HL-60 (cell line): ENCODE results near the gene VIP.

ENCODE experiments used
- DNase-seq, 2 experiments: peaks; one replicate each; pipeline ENCODE4 v3.0.0-alpha.2; 2010 to 2020; ENCODE audit warnings: low read depth in 1 of 2, low spot score in 1 of 2
- H3K27ac ChIP-seq: fragments of 250-450 bp; sonication (Bioruptor Pico); replicated peaks from 2 replicates; pipeline ENCODE4 v1.5.1; 2020; ENCODE audit warnings: mild to moderate bottlenecking, moderate library complexity
- H3K27me3 ChIP-seq: fragments of 250-450 bp; sonication (Bioruptor Pico); 2 replicates; pipeline ENCODE4 v1.5.1; 2021; ENCODE audit warnings: mild to moderate bottlenecking, moderate library complexity; ENCODE audit not compliant: insufficient read depth, poor library complexity, severe bottlenecking
- H3K4me3 ChIP-seq: replicated peaks from 2 replicates; pipeline ENCODE4 v1.5.1; 2011; ENCODE audit warnings: mild to moderate bottlenecking, control low read depth, low read length; ENCODE audit not compliant: insufficient read depth
- GABPA ChIP-seq: IDR thresholded peaks from 2 replicates; pipeline ENCODE4 v1.6.1; 2012; ENCODE audit warnings: low read depth
- POLR2AphosphoS5 ChIP-seq: IDR thresholded peaks from 2 replicates; pipeline ENCODE4 v1.6.1; 2012; ENCODE audit warnings: low read depth
- SPI1 ChIP-seq: IDR thresholded peaks from 2 replicates; pipeline ENCODE4 v1.6.1; 2012; ENCODE audit warnings: low read depth, mild to moderate bottlenecking, borderline replicate concordance
- TF ChIP-seq, protein P1 (sequence below): IDR thresholded peaks from one replicate; pipeline ENCODE4 v1.5.1; 2011; ENCODE audit warnings: low read length, control low read depth, inconsistent platforms; ENCODE audit not compliant: insufficient read depth
- TF ChIP-seq, protein P2 (sequence below): IDR thresholded peaks from 2 replicates; pipeline ENCODE4 v1.6.1; 2012; ENCODE audit warnings: low read depth; ENCODE audit not compliant: insufficient replicate concordance

VIP gene

GRCh38 chr6:152765331-152765730 is 14.7 kb downstream of the VIP start:
- no peak overlapping the region for H3K4me3 ChIP-seq
- TF ChIP-seq, protein P1, sequence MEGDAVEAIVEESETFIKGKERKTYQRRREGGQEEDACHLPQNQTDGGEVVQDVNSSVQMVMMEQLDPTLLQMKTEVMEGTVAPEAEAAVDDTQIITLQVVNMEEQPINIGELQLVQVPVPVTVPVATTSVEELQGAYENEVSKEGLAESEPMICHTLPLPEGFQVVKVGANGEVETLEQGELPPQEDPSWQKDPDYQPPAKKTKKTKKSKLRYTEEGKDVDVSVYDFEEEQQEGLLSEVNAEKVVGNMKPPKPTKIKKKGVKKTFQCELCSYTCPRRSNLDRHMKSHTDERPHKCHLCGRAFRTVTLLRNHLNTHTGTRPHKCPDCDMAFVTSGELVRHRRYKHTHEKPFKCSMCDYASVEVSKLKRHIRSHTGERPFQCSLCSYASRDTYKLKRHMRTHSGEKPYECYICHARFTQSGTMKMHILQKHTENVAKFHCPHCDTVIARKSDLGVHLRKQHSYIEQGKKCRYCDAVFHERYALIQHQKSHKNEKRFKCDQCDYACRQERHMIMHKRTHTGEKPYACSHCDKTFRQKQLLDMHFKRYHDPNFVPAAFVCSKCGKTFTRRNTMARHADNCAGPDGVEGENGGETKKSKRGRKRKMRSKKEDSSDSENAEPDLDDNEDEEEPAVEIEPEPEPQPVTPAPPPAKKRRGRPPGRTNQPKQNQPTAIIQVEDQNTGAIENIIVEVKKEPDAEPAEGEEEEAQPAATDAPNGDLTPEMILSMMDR, result no peak
- TF ChIP-seq POLR2AphosphoS5, result no peak
- TF ChIP-seq, protein P2, sequence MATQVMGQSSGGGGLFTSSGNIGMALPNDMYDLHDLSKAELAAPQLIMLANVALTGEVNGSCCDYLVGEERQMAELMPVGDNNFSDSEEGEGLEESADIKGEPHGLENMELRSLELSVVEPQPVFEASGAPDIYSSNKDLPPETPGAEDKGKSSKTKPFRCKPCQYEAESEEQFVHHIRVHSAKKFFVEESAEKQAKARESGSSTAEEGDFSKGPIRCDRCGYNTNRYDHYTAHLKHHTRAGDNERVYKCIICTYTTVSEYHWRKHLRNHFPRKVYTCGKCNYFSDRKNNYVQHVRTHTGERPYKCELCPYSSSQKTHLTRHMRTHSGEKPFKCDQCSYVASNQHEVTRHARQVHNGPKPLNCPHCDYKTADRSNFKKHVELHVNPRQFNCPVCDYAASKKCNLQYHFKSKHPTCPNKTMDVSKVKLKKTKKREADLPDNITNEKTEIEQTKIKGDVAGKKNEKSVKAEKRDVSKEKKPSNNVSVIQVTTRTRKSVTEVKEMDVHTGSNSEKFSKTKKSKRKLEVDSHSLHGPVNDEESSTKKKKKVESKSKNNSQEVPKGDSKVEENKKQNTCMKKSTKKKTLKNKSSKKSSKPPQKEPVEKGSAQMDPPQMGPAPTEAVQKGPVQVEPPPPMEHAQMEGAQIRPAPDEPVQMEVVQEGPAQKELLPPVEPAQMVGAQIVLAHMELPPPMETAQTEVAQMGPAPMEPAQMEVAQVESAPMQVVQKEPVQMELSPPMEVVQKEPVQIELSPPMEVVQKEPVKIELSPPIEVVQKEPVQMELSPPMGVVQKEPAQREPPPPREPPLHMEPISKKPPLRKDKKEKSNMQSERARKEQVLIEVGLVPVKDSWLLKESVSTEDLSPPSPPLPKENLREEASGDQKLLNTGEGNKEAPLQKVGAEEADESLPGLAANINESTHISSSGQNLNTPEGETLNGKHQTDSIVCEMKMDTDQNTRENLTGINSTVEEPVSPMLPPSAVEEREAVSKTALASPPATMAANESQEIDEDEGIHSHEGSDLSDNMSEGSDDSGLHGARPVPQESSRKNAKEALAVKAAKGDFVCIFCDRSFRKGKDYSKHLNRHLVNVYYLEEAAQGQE, result no peak
- TF ChIP-seq SPI1, result no peak
- TF ChIP-seq GABPA, result no peak
- no peak for DNase-seq
- no peaks in the 10 kb centered on the region for H3K27me3 ChIP-seq
- H3K27ac ChIP-seq, result no peak overlapping the region

DNA sequence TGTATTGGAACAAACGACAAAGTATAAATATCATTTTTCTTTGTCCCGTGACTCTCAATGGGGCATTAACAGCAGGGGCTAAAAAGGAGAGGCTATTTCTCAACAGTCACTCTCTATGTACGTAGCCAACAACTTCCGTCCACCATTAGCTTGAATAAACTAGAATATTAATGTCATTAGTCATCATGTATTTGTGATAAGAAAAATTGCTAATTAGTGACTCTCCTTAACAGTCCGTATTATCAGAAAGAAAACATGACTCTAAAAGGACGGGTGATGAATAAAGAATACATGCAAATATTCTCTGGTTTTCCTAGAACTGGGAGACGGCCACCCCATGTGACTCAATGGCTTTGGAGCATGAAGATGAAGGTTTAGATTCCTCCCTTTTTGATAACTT is 18.6 kb downstream of the VIP start:
- Histone ChIP-seq H3K27me3 (no peaks in the 10 kb centered on the region), H3K27ac (no peak overlapping the region), H3K4me3 (no peak overlapping the region)
- no peak for TF ChIP-seq POLR2AphosphoS5
- TF ChIP-seq GABPA, result no peak
- no peak for TF ChIP-seq SPI1
- TF ChIP-seq, protein P2, result no peak
- TF ChIP-seq, protein P1, result no peak
- no peak for DNase-seq

DNA sequence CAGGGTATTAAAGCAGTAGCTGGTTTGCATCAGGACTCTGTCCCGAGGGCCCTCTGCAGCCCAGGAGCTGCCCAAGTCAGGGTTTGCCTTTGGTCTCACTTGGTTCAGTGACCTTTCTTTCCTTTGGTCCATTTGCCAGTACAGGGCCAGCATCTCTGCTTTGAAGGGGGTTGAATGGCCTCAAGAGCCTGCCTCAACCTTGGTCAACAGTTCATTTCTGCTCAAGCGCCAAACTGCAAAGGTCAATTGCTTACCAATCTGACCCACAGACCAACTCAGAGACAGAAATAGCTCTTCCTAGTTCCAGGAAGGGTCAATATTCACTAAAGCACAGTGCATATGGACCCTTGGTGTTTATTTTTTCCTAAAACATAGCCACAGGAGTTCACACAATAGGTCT is 19.4 kb downstream of the VIP start:
- no peaks in the 10 kb centered on the region for H3K27me3 ChIP-seq
- TF ChIP-seq GABPA (no peak), POLR2AphosphoS5 (no peak), SPI1 (no peak)
- TF ChIP-seq, protein P1, result no peak
- TF ChIP-seq, protein P2, result no peak
- no peak overlapping the region for H3K4me3 ChIP-seq
- no peak for DNase-seq
- H3K27ac ChIP-seq, result no peak overlapping the region
